Naive B cell (primary cell): ENCODE data around the gene MYBPC1. TPM values are rescaled to one million over a fixed set of nuclear protein-coding genes. Genes with fewer than 3 reads are reported as not detected.

Experiments
- ATAC-seq, 2 donors: fragments of 150-1000 bp; cut with Tn5 transposase; 2 replicates each; pipeline ENCODE4 v1.10.0; 2021; ENCODE audit warnings: low read depth in 2 of 2, mild to moderate bottlenecking in 2 of 2, moderate library complexity in 2 of 2
- DNase-seq: peaks from one replicate; pipeline ENCODE4 v3.0.0; 2022
- H3K27ac Mint-ChIP-seq, 6 donors: one replicate each; pipeline ENCODE4 v1.8.0; 2020 to 2022; ENCODE audit warnings: mild to moderate bottlenecking in 6 of 6, mixed read lengths in 6 of 6, moderate library complexity in 5 of 6, inconsistent platforms in 2 of 6
- H3K27me3 Mint-ChIP-seq, 3 donors: one replicate each; pipeline ENCODE4 v1.8.0; 2021 to 2022; ENCODE audit warnings: mixed read lengths in 3 of 3, mild to moderate bottlenecking in 1 of 3
- H3K36me3 Mint-ChIP-seq, 2 donors: one replicate each; pipeline ENCODE4 v1.8.0; 2020 to 2022; ENCODE audit warnings: mixed read lengths in 2 of 2, inconsistent platforms in 1 of 2, mild to moderate bottlenecking in 1 of 2
- H3K4me1 Mint-ChIP-seq, 3 donors: one replicate each; pipeline ENCODE4 v1.8.0; 2020 to 2022; ENCODE audit warnings: mixed read lengths in 3 of 3, inconsistent platforms in 1 of 3, mild to moderate bottlenecking in 1 of 3, moderate library complexity in 1 of 3
- H3K4me3 Mint-ChIP-seq, 8 donors: one replicate each; pipeline ENCODE4 v1.8.0; 2020 to 2022; ENCODE audit warnings: mild to moderate bottlenecking in 8 of 8, mixed read lengths in 8 of 8, moderate library complexity in 8 of 8, inconsistent platforms in 2 of 8
- H3K9me3 Mint-ChIP-seq, 7 donors: one replicate each; pipeline ENCODE4 v1.8.0; 2020 to 2022; ENCODE audit warnings: mixed read lengths in 7 of 7, mild to moderate bottlenecking in 5 of 7, inconsistent platforms in 2 of 7, moderate library complexity in 1 of 7
- polyA plus RNA-seq, 6 donors: library from polyadenylated mRNA; unstranded; fragments of 300-500 nt; fragmentation: Illumina TruSeq; gene quantifications; one replicate each; pipeline ENCODE4 v1.2.3, GENCODE V29; 2021; ENCODE audit warnings: low read depth in 6 of 6

MYBPC1 gene
- polyA plus RNA-seq, 6 donors from 2014 or later: not detected

- Mint-ChIP-seq H3K27me3 (peaks cover 0 to 9% (median 4%) of the 10 kb centered on the region in 3 donors), H3K4me1 (no peaks in the 10 kb centered on the region), H3K36me3 (no peaks in the 10 kb centered on the region), H3K4me3 (no peak overlapping the region), H3K9me3 (peaks cover 0 to 3% (median 0%) of the 10 kb centered on the region in 7 donors), H3K27ac (no peak overlapping the region)
- ATAC-seq: no peak
- DNase-seq: no peak
These were observed 16.4 kb upstream of the MYBPC1 start for GRCh38 chr12:101578417-101578816.

- Mint-ChIP-seq H3K27ac (no peak overlapping the region), H3K27me3 (peaks cover 4 to 22% (median 6%) of the 10 kb centered on the region in 3 donors), H3K9me3 (peaks cover 0 to 3% (median 0%) of the 10 kb centered on the region in 7 donors), H3K4me1 (no peaks in the 10 kb centered on the region), H3K4me3 (no peak overlapping the region), H3K36me3 (no peaks in the 10 kb centered on the region)
- DNase-seq (no peak), ATAC-seq (no peak)
These were observed 13.6 kb upstream of the MYBPC1 start for GRCh38 chr12:101581190-101581589.

- H3K27ac Mint-ChIP-seq: no peak overlapping the region
- no peak for DNase-seq
- no peak overlapping the region for H3K4me3 Mint-ChIP-seq
- H3K9me3 Mint-ChIP-seq: peaks cover 0 to 5% (median 1%) of the 10 kb centered on the region in 7 donors
- ATAC-seq: no peak
- peaks cover 6 to 28% (median 10%) of the 10 kb centered on the region in 3 donors for H3K27me3 Mint-ChIP-seq
- no peaks in the 10 kb centered on the region for H3K36me3 Mint-ChIP-seq
- no peaks in the 10 kb centered on the region for H3K4me1 Mint-ChIP-seq
These were observed 11.8 kb upstream of the MYBPC1 start for GRCh38 chr12:101582937-101583336.

DNA sequence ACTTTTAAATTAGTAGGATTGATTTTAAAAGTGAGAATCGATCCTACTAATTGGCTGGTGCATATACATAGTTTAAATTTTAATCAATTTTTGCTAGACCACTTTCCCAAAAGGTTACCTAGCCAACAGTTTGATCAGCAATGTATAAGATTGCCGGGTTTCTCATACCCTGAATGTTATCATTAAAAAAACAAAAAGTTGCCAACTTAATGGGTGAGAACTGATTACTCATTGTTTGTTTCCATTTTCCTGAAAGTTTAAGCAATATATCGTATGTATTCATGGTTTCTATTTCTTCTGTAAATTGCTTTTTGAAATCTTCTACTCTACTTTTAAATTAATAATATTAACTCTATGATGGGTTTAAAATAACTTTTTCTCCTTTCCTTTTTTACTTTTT lies 4.4 kb upstream of the MYBPC1 start:
- Mint-ChIP-seq H3K27ac (no peak overlapping the region), H3K4me3 (no peak overlapping the region), H3K4me1 (no peaks in the 10 kb centered on the region), H3K27me3 (peaks cover 5 to 12% (median 11%) of the 10 kb centered on the region in 3 donors), H3K9me3 (peaks cover 0 to 5% (median 1%) of the 10 kb centered on the region in 7 donors), H3K36me3 (no peaks in the 10 kb centered on the region)
- ATAC-seq: no peak
- DNase-seq: no peak

DNA sequence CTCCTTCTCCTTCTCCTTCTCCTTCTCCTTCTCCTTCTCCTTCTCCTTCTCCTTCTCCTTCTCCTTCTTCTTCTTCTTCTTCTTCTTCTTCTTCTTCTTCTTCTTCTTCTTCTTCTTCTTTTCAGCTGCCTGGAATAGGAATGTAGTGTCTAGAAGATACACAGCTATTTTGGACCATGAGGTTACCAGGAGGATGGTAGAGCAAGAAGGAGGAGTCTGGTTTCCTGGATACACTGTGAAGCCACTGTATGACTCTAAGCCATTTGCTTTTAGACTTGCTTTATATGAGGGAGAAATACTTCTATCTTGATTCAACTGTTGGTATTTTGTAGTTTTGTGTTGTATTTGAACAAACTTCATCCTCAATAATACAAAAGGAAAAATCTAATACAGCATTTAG lies 3.0 kb upstream of the MYBPC1 start:
- H3K9me3 Mint-ChIP-seq: peaks cover 0 to 5% (median 1%) of the 10 kb centered on the region in 7 donors
- no peaks in the 10 kb centered on the region for H3K4me1 Mint-ChIP-seq
- ATAC-seq (no peak), DNase-seq (no peak)
- H3K27ac Mint-ChIP-seq: no peak overlapping the region
- peaks cover 5 to 12% (median 11%) of the 10 kb centered on the region in 3 donors for H3K27me3 Mint-ChIP-seq
- no peaks in the 10 kb centered on the region for H3K36me3 Mint-ChIP-seq
- H3K4me3 Mint-ChIP-seq: no peak overlapping the region

DNA sequence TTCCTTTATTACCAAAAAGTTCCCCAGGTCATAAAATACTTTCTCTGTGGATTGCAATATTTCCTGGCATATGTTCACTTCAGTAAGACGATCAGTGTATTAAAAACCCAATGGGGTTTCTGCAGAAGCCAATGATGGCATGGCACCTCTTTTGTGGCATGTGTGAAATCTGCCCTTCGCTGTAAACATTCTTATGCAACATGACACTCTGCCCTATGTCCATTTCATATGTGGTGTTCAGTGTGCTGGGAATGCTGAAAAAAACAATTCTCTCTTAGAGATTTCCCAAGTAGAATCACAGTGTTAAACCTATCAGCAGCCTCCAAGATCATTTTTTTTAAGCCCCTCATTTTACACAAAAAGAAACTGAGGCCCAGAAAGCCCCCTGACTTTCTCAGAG lies 2.3 kb upstream of the MYBPC1 start:
- Mint-ChIP-seq H3K36me3 (no peaks in the 10 kb centered on the region), H3K27ac (no peak overlapping the region)

DNA sequence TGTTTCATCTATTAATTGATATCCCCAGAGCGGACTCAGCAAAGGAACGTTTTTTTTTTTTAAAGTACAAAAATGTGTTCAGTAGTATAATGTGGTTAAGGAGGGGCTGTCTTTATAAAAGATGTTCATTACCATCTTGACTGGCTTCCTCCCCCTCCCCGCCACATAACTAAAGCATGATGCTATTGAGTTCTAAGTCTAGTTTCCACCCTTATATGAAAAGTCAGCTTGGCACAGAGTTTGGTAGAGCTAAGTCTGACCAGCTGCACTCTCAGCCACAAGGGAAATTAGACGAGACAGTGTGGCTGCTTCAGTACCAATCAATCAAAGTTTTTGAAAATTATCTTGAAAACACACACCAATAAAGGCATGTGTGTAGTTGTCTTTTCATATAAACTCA lies 1.9 kb upstream of the MYBPC1 start:
- DNase-seq: no peak
- H3K27ac Mint-ChIP-seq: no peak overlapping the region
- no peak overlapping the region for H3K4me3 Mint-ChIP-seq
- no peak for ATAC-seq
- no peaks in the 10 kb centered on the region for H3K36me3 Mint-ChIP-seq
- no peaks in the 10 kb centered on the region for H3K4me1 Mint-ChIP-seq
- peaks cover 5 to 6% (median 5%) of the 10 kb centered on the region in 3 donors for H3K27me3 Mint-ChIP-seq
- peaks cover 0 to 2% (median 0%) of the 10 kb centered on the region in 7 donors for H3K9me3 Mint-ChIP-seq

More for the DNA sequence above, 2.3 kb upstream of the MYBPC1 start:
- peaks cover 5 to 11% (median 9%) of the 10 kb centered on the region in 3 donors for H3K27me3 Mint-ChIP-seq
- peaks cover 0 to 3% (median under 1%) of the 10 kb centered on the region in 7 donors for H3K9me3 Mint-ChIP-seq
- H3K4me1 Mint-ChIP-seq: no peaks in the 10 kb centered on the region
- no peak overlapping the region for H3K4me3 Mint-ChIP-seq
- ATAC-seq (no peak), DNase-seq (no peak)

DNA sequence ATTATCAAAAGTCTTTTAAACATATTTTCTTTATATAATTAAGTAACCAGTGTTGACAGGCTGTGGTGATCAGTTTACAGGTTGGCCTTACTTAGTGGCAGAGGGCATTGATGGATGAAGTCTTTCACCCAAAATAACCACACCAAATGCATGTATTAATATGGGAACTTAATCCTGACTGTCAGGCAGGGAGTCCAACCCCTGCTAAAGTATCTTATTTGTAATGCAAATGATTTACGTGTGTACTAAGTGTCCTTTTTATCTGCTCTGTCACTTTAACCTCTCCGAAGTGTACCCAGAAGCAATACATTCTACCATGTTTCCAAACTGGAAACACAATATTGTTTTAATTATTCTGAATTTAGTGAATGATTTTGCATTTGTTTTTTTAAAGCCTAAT lies 1.4 kb downstream of the MYBPC1 start:
- ATAC-seq: no peak
- Mint-ChIP-seq H3K27me3 (peaks cover 0 to 5% (median 5%) of the 10 kb centered on the region in 3 donors), H3K4me3 (no peak overlapping the region), H3K4me1 (no peaks in the 10 kb centered on the region), H3K9me3 (peaks cover 0 to 2% (median 0%) of the 10 kb centered on the region in 7 donors), H3K27ac (no peak overlapping the region), H3K36me3 (no peaks in the 10 kb centered on the region)
- no peak for DNase-seq

DNA sequence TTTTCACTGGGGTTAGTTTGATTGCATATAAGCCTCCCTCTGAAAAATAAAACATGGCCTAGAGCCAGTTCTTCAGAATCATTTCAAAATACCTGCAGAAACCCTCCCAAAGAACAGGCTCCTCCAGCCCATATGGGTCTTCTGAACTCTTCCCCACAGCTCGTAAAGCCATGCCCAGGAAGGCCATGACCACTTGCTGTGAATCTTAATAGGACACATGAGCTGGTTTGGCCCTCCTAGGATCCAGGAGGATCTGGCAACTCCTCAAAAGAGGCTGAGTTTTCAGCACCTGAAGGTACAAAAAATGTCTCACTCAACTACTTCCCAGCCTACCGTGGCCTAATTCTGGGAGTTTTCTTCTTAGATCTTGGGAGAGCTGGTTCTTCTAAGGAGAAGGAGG lies 2.4 kb downstream of the MYBPC1 start:
- H3K4me3 Mint-ChIP-seq: no peak overlapping the region
- H3K27me3 Mint-ChIP-seq: peaks cover 0 to 5% (median 0%) of the 10 kb centered on the region in 3 donors
- no peaks in the 10 kb centered on the region for H3K36me3 Mint-ChIP-seq
- DNase-seq: no peak
- no peak overlapping the region for H3K27ac Mint-ChIP-seq
- no peaks in the 10 kb centered on the region for H3K9me3 Mint-ChIP-seq
- no peaks in the 10 kb centered on the region for H3K4me1 Mint-ChIP-seq
- no peak for ATAC-seq

GRCh38 chr12:101598483-101598882 lies 3.7 kb downstream of the MYBPC1 start:
- H3K27ac Mint-ChIP-seq: no peak overlapping the region
- no peaks in the 10 kb centered on the region for H3K4me1 Mint-ChIP-seq
- no peak overlapping the region for H3K4me3 Mint-ChIP-seq
- no peaks in the 10 kb centered on the region for H3K36me3 Mint-ChIP-seq
- no peaks in the 10 kb centered on the region for H3K9me3 Mint-ChIP-seq
- DNase-seq (no peak), ATAC-seq (no peak)
- peaks cover 0 to 5% (median 0%) of the 10 kb centered on the region in 3 donors for H3K27me3 Mint-ChIP-seq

DNA sequence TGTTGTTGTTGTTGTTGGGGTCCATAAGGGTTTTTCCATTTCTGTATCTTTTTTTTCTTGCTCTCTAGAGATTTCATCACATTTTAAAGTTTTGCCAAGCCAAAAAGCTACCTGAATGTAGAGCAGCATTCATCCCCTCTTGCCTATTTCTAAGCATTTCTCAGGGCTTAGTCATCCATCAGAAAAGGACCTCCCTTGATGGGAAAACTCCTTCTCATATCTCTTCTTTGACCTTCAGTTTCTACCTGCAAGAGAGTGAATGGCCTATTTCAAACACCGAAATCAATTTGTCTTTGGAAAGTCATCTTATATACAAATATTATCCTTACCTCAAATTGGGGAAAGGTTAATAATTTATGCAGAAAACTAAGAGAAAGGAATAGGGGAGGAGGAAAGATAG lies 4.5 kb downstream of the MYBPC1 start:
- no peak for DNase-seq
- Mint-ChIP-seq H3K27me3 (peaks cover 0 to 5% (median 0%) of the 10 kb centered on the region in 3 donors), H3K4me1 (no peaks in the 10 kb centered on the region), H3K36me3 (no peaks in the 10 kb centered on the region), H3K9me3 (no peaks in the 10 kb centered on the region), H3K27ac (peak overlapping the region in 1 of 6 donors; percentile 9), H3K4me3 (no peak overlapping the region)
- no peak for ATAC-seq

GRCh38 chr12:101599771-101600484 lies 5.2 kb downstream of the MYBPC1 start:
- Mint-ChIP-seq H3K4me3 (no peak overlapping the region), H3K36me3 (no peaks in the 10 kb centered on the region), H3K27ac (no peak overlapping the region), H3K4me1 (no peaks in the 10 kb centered on the region), H3K9me3 (no peaks in the 10 kb centered on the region), H3K27me3 (peaks cover 0 to under 1% (median 0%) of the 10 kb centered on the region in 3 donors)
- DNase-seq (no peak), ATAC-seq (no peak)

- no peaks in the 10 kb centered on the region for H3K9me3 Mint-ChIP-seq
- H3K36me3 Mint-ChIP-seq: no peaks in the 10 kb centered on the region
- H3K27ac Mint-ChIP-seq: no peak overlapping the region
- no peaks in the 10 kb centered on the region for H3K27me3 Mint-ChIP-seq
- DNase-seq (no peak), ATAC-seq (no peak)
- no peak overlapping the region for H3K4me3 Mint-ChIP-seq
- no peaks in the 10 kb centered on the region for H3K4me1 Mint-ChIP-seq
These were observed 9.4 kb downstream of the MYBPC1 start for GRCh38 chr12:101604132-101604531.

- H3K36me3 Mint-ChIP-seq: no peaks in the 10 kb centered on the region
- H3K27me3 Mint-ChIP-seq: no peaks in the 10 kb centered on the region
- H3K27ac Mint-ChIP-seq: no peak overlapping the region
- H3K4me3 Mint-ChIP-seq: no peak overlapping the region
- H3K4me1 Mint-ChIP-seq: no peaks in the 10 kb centered on the region
- H3K9me3 Mint-ChIP-seq: no peaks in the 10 kb centered on the region
- DNase-seq (no peak), ATAC-seq (no peak)
These were observed 13.1 kb downstream of the MYBPC1 start for GRCh38 chr12:101607894-101608293.
